ENCODE results near the gene ZYG11B.
"Not testable (repeated sequence)": the region's sequence is repeated elsewhere in the genome, so short reads cannot be mapped to it uniquely, and the experiment has no call there.

GRCh38 chr1:52845119-52845518, 118.9 kb downstream of the ZYG11B start:
- not testable (repeated sequence) for TF ChIP-seq EP300, CTCF, POLR2AphosphoS5, POLR2A (IDR thresholded peaks at IDR 0.05)

All from suprapubic skin (tissue), 4 donors.